ENCODE results near the gene ZNF70.

ZNF70 gene

DNA sequence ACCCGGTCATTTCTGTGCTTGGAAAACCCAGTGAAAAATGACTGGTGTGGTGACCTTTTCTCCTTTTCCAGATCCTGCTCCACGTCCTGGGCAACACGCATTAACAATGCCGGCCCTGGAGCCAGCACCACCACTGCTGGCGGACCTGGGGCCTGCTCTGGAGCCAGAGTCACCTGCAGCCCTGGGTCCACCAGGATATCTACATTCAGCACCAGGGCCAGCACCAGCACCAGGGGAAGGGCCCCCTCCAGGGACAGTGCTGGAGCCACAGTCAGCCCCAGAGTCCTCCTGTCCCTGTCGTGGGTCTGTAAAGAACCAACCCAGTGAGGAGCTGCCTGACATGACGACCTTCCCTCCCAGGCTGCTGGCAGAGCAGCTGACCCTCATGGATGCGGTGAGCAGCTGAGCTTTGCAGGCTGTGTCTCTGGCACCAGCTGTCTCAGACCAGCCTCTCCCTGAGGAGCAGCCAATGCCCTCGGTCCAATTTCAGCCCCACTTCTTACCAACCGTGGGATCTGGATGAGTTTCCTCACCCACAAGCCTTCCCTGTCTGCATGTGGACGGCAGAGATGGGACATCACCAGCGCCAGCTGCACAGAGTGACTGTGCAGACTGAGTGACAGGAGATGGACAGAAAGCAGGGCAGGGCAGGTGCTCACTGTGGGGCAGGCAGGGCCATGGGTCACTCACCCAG lies 58.2 kb downstream of the ZNF70 start:
- no peak for DNase-seq (ENCODE audit: low read depth)

DNA sequence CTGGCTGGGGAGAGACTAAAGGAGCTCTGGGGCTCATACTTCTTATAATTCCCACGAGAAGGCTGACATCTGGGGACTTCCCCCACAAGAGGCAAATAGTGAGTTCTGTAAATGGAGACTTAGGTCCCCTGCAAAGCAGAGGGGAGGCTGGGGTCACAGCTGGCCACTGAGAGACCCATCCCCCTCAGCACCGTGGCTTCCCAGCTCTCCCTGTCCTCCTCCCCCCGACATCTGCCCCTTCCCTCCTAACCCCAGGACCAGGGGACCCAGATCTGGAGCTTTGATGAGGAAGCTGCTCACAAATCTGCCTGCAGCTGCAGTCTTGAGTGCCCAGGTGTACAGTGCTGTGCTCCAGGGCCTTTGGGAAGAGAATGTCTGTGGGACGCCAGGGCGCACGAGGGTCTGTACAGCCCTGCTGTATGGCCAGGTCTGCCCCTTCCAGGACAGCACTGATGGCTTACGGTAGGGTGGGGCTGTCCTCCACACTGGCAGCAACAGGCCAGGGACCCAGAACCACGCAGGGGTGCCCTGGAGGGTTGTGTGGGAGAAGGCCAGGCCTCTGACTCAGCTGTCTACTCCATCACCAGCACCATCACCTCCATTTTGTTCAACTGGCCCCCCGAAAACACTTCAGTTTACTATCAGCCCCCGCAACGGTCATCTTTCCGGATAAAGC lies 59.0 kb downstream of the ZNF70 start:
- DNase-seq (ENCODE audit: low read depth) = no peak

DNA sequence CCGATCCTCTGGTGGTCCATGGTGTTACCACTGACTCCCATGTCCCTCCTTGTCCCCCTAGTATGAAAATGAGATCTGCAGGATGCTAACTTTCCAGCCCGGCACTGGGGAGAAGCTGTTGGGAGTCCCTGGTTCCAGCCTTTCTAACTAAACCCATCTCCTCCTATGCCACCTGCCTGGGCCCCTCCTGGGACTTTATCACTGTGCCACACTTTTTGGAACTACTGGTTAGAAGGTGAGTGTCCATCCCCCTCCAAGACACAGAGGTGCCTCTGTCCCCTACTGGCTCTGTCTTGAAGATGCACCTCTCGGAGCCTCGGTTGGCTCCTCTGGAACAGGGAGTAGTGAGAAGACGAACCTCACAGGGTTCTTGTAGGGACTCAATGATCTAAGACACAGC lies 60.2 kb downstream of the ZNF70 start, which contains the start of gene RGL4:
RGL4 (plus strand) TSS at position 301 of the 400 bp plus-strand sequence. CDS start 1,018 bp downstream, outside the sequence.
- no peak for DNase-seq (ENCODE audit: low read depth)

DNA sequence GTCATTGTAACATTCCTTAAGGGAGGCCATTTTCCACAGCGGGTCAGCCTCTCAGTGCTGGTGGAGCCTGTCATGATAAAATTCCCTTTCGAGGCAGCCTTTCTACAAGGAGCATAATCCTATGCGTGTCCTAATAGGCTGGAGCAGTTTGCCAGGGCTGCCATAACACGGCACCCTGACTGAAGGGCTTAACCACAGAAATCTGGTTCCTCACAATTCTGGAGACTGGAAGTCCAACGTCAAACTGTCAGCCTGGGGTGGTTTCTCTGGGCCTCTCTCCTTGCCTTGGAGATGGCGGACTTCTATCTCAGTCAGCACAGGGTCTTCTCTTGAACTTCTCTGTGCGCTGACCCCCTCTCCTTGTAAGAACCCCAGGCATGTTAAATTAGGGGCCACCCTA lies 61.5 kb downstream of the ZNF70 start:
- no peak for DNase-seq (ENCODE audit: low read depth)
